NCI-H146 treated with DMSO at 0.1 percent for 48 hours (cell line): ENCODE measurements around the gene CCNI.
"Not testable (repeated sequence)": the region's sequence is repeated elsewhere in the genome, so short reads cannot be mapped to it uniquely, and the experiment has no call there.

Source experiments
- DNase-seq: peaks from one replicate; lab custom pipeline; 2025; ENCODE audit not compliant: unreplicated experiment; lab: John Stamatoyannopoulos, UW

The CCNI gene

GRCh38 chr4:77082886-77083608 lies 7.3 kb upstream of the CCNI start:
- no peak for DNase-seq

GRCh38 chr4:77080806-77081205 lies 5.0 kb upstream of the CCNI start:
- DNase-seq: not testable (repeated sequence)

GRCh38 chr4:77079281-77079680 lies 3.5 kb upstream of the CCNI start:
- DNase-seq: no peak

- no peak for DNase-seq
These were observed 2.6 kb upstream of the CCNI start for GRCh38 chr4:77078401-77078800.

GRCh38 chr4:77076889-77077635 lies 1.3 kb upstream of the CCNI start:
- DNase-seq: no peak

- peak; percentile 27 for DNase-seq
These were observed 571 bp downstream of the CCNI start for GRCh38 chr4:77074981-77075855.

GRCh38 chr4:77074381-77074831 lies 1.4 kb downstream of the CCNI start:
- no peak for DNase-seq

- DNase-seq: no peak
These were observed 1.8 kb downstream of the CCNI start for GRCh38 chr4:77073981-77074380.

- DNase-seq: no peak
These were observed 2.5 kb downstream of the CCNI start for GRCh38 chr4:77073106-77073809.

GRCh38 chr4:77072195-77072753 lies 3.5 kb downstream of the CCNI start:
- no peak for DNase-seq

GRCh38 chr4:77069514-77069913 lies 6.3 kb downstream of the CCNI start:
- not testable (repeated sequence) for DNase-seq

GRCh38 chr4:77065382-77065781 lies 10.4 kb downstream of the CCNI start:
- no peak for DNase-seq

GRCh38 chr4:77062856-77063255 lies 12.9 kb downstream of the CCNI start:
- DNase-seq: no peak

- DNase-seq: peak; percentile 17
These were observed 23.4 kb downstream of the CCNI start for GRCh38 chr4:77052352-77052751.

- DNase-seq: no peak
These were observed 24.8 kb downstream of the CCNI start for GRCh38 chr4:77050962-77051361.

- no peak for DNase-seq
These were observed 28.8 kb downstream of the CCNI start for GRCh38 chr4:77047037-77047436.

- no peak for DNase-seq
These were observed 30.3 kb downstream of the CCNI start for GRCh38 chr4:77045490-77045889.

- DNase-seq: no peak
These were observed 31.2 kb downstream of the CCNI start for GRCh38 chr4:77044461-77045150.

- DNase-seq: no peak
These were observed 32.2 kb downstream of the CCNI start for GRCh38 chr4:77043507-77044136.
